Right lobe of liver (tissue), 6 donors: ENCODE data around the gene OOSP2. TPM values are rescaled to one million over a fixed set of nuclear protein-coding genes. Genes with fewer than 3 reads are reported as not detected.

Experiments
- ATAC-seq, 4 donors: fragments of 200-7000 bp; cut with Tn5 transposase; one replicate each; pipeline ENCODE4 v1.9.1; 2020; ENCODE audit warnings: mild to moderate bottlenecking in 4 of 4, moderate library complexity in 4 of 4
- DNase-seq, 3 donors: peaks; one replicate each; pipeline ENCODE4 v3.0.0-alpha.2; 2020
- H3K27ac ChIP-seq, 3 donors: fragments of 200-600 bp; one replicate each; pipeline ENCODE4 v1.8.0; 2022
- H3K27me3 ChIP-seq, 2 donors: fragments of 200-600 bp; one replicate each; pipeline ENCODE4 v1.8.0; 2022
- H3K36me3 ChIP-seq, 4 donors: fragments of 200-600 bp; sonication (generic) in 1 of 4; one replicate each; pipeline versions ENCODE4 v1.5.1 to v1.8.0; 2017 to 2022; ENCODE audit warnings: control low read depth in 1 of 4
- H3K4me1 ChIP-seq, 4 donors: fragments of 200-600 bp; sonication (generic) in 1 of 4; one replicate each; pipeline versions ENCODE4 v1.5.1 to v1.8.0; 2017 to 2022; ENCODE audit warnings: control low read depth in 1 of 4
- H3K4me3 ChIP-seq, 3 donors: fragments of 200-600 bp; one replicate each; pipeline ENCODE4 v1.8.0; 2022
- H3K9me3 ChIP-seq, 4 donors: fragments of 200-600 bp; sonication (generic) in 1 of 4; one replicate each; pipeline versions ENCODE4 v1.5.1 to v1.8.0; 2017 to 2022; ENCODE audit warnings: control low read depth in 1 of 4
- POLR2A ChIP-seq: fragments of 450-650 bp; IDR thresholded peaks from one replicate; pipeline ENCODE4 v1.6.1; 2017; ENCODE audit warnings: antibody characterized with exemption, mild to moderate bottlenecking
- WGBS: methylation state at CpG from one replicate; pipeline ENCODE4 v1.1.6; 2018; ENCODE audit warnings: low coverage, low lambda C conversion rate; ENCODE audit not compliant: insufficient coverage; ENCODE audit errors: missing lambda C conversion rate; 5-methylcytosine and 5-hydroxymethylcytosine counted together
- intact Hi-C, 2 donors: fragments of 100-400 bp; cut with DNase I; formaldehyde crosslinking; loops; one replicate each; pipeline versions ENCODE4 v1.11.2 to v1.14.1; 2022
- total RNA-seq, 6 experiments: library from RNA; depleted of rRNA in 2 of 6; stranded (reverse); fragments of >200 nt in 2 of 6; fragmentation: NEBNext Ultra II Directional in 3 of 6; extraction: Animal tissue kit (Norgen Biotek cat#: 25700) in 3 of 6; gene quantifications; one replicate each; pipeline versions ENCODE4 v1.1.0 to v1.2.4, GENCODE V29; 2016 to 2023
- TF ChIP-seq, protein P1 (sequence below), 4 donors: fragments of 200-600 bp in 3 of 4; fragments of 450-650 bp in 1 of 4; IDR thresholded peaks; one replicate each; pipeline versions ENCODE4 v1.5.1 to v1.8.0; 2016 to 2022; ENCODE audit warnings: antibody characterized with exemption in 4 of 4, mild to moderate bottlenecking in 2 of 4
- donor health status: DM: no; HTN: yes; CAD: no.
- donor health status: DM: no; HTN: no; CAD: no.
- donor health status: DM: no; HTN: no; CAD: no.
- donor health status: DM: no; HTN: yes; CAD: no.
- donor health status: DM: no; HTN: yes; CAD: no.

Gene OOSP2
- total RNA-seq, 6 experiments from 2014 or later = not detected

DNA sequence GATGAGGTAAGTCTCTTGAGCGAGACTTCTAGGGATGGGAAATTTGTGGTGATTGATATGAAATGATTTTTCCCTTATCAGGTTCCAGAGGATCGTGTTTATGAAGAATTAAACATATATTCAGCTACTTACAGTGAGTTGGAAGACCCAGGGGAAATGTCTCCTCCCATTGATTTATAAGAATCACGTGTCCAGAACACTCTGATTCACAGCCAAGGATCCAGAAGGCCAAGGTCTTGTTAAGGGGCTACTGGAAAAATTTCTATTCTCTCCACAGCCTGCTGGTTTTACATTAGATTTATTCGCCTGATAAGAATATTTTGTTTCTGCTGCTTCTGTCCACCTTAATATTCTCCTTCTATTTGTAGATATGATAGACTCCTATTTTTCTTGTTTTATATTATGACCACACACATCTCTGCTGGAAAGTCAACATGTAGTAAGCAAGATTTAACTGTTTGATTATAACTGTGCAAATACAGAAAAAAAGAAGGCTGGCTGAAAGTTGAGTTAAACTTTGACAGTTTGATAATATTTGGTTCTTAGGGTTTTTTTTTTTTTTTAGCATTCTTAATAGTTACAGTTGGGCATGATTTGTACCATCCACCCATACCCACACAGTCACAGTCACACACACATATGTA lies 55.4 kb downstream of the OOSP2 start:
- no peak overlapping the region for H3K4me3 ChIP-seq
- H3K9me3 ChIP-seq = no peaks in the 10 kb centered on the region
- no peaks in the 10 kb centered on the region for H3K36me3 ChIP-seq
- intact Hi-C loops = no loop called here
- TF ChIP-seq, protein P1, sequence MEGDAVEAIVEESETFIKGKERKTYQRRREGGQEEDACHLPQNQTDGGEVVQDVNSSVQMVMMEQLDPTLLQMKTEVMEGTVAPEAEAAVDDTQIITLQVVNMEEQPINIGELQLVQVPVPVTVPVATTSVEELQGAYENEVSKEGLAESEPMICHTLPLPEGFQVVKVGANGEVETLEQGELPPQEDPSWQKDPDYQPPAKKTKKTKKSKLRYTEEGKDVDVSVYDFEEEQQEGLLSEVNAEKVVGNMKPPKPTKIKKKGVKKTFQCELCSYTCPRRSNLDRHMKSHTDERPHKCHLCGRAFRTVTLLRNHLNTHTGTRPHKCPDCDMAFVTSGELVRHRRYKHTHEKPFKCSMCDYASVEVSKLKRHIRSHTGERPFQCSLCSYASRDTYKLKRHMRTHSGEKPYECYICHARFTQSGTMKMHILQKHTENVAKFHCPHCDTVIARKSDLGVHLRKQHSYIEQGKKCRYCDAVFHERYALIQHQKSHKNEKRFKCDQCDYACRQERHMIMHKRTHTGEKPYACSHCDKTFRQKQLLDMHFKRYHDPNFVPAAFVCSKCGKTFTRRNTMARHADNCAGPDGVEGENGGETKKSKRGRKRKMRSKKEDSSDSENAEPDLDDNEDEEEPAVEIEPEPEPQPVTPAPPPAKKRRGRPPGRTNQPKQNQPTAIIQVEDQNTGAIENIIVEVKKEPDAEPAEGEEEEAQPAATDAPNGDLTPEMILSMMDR (IDR thresholded peaks at IDR 0.05) = no peak
- no peak for TF ChIP-seq POLR2A
- no peaks in the 10 kb centered on the region for H3K4me1 ChIP-seq
- no peaks in the 10 kb centered on the region for H3K27me3 ChIP-seq
- ATAC-seq (peak in 1 of 4 donors; percentile 28), DNase-seq (no peak)
- H3K27ac ChIP-seq = no peak overlapping the region
- WGBS = 48% methylated on average over 4 of the region's 4 CpGs

DNA sequence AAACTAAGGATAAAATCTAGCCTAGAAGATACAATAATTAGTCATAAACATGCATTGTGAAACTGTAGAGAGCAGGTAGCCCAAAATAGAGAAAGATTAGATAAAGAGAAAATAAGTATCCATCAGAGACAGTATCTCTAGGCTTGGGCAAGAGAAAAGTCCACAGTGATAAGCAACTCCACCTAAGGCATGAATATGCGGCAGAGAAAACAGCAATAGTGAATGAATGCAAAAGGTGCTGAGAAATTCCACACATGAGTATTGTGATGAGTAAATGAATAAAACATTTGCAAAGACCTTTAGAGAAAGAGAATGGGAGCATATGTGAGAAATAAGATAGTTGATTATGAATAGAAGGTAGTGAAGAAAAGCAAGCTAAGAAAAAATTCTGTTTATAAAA lies 57.0 kb downstream of the OOSP2 start:
- H3K4me1 ChIP-seq = no peaks in the 10 kb centered on the region
- TF ChIP-seq, protein P1 (IDR thresholded peaks at IDR 0.05) = no peak
- TF ChIP-seq POLR2A = no peak
- no peaks in the 10 kb centered on the region for H3K36me3 ChIP-seq
- DNase-seq (no peak), ATAC-seq (no peak)
- H3K9me3 ChIP-seq = no peaks in the 10 kb centered on the region
- no peak overlapping the region for H3K4me3 ChIP-seq
- intact Hi-C loops = no loop called here
- no peaks in the 10 kb centered on the region for H3K27me3 ChIP-seq
- no peak overlapping the region for H3K27ac ChIP-seq
- WGBS = 55% methylated on average over 1 of the region's 1 CpG

Other genes with a start within 250 kb of the OOSP2 start
- gene MRPL16, start 229.6 kb upstream of the OOSP2 start, total RNA-seq = 10 to 100 TPM; 30.6 to 48.3 (median 37.3) TPM
- gene CBLIF, start 194.9 kb upstream of the OOSP2 start, total RNA-seq = not detected
- gene TCN1, start 173.9 kb upstream of the OOSP2 start, total RNA-seq = under 1 TPM in 2 of 6 experiments, not detected in 4; 0.55 to 0.62 TPM
- not detected for gene OOSP3, start 161.6 kb upstream of the OOSP2 start, total RNA-seq
- not detected for gene OOSP1, start 102.0 kb upstream of the OOSP2 start, total RNA-seq
- gene OOSP4A, start 76.4 kb upstream of the OOSP2 start, total RNA-seq = not detected
- gene OOSP4B, start 23.2 kb upstream of the OOSP2 start, total RNA-seq = not detected
- gene MS4A3, start 16.3 kb downstream of the OOSP2 start, total RNA-seq = 1 to 10 TPM in 1 of 6 experiments, under 1 TPM in 2, not detected in 3; 0.48 to 1.2 (median 0.80) TPM
- under 1 TPM in 1 of 6 experiments, not detected in 5; 0.20 TPM for gene MS4A2, start 48.3 kb downstream of the OOSP2 start, total RNA-seq
- 10 to 100 TPM; 42.4 to 98.5 (median 61.5) TPM for gene MS4A6A, start 142.7 kb downstream of the OOSP2 start, total RNA-seq
- gene MS4A4E, start 202.7 kb downstream of the OOSP2 start, total RNA-seq = 1 to 10 TPM; 1.1 to 3.8 (median 3.1) TPM
- 10 to 100 TPM in 1 of 6 experiments, 1 to 10 TPM in 5; 5.2 to 13.0 (median 9.0) TPM for gene MS4A4A, start 240.3 kb downstream of the OOSP2 start, total RNA-seq